ENCODE data around the gene DNAJC15.

DNA sequence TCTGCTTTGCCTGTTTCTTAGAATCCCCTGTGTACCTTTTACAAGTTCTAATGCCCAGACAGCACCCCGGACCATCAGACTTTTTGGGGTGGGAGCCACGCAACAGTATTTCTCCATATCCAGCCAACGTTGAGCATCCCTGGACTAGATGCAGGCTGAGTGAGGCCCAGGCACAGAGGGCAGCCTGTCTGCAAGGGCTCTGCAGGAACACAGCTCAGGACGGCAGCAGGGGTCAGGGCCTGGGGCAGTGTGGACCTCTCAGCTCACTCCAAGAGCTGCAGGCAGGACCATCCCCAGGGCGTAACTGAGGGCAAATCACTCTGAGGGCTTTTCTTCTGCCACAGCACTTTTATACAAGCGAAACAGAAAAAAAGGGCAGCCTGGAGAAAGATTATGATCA, 95.8 kb downstream of the DNAJC15 start:
- TF ChIP-seq, protein P1, sequence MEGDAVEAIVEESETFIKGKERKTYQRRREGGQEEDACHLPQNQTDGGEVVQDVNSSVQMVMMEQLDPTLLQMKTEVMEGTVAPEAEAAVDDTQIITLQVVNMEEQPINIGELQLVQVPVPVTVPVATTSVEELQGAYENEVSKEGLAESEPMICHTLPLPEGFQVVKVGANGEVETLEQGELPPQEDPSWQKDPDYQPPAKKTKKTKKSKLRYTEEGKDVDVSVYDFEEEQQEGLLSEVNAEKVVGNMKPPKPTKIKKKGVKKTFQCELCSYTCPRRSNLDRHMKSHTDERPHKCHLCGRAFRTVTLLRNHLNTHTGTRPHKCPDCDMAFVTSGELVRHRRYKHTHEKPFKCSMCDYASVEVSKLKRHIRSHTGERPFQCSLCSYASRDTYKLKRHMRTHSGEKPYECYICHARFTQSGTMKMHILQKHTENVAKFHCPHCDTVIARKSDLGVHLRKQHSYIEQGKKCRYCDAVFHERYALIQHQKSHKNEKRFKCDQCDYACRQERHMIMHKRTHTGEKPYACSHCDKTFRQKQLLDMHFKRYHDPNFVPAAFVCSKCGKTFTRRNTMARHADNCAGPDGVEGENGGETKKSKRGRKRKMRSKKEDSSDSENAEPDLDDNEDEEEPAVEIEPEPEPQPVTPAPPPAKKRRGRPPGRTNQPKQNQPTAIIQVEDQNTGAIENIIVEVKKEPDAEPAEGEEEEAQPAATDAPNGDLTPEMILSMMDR (IDR thresholded peaks at IDR 0.05): no peak
- no peak for TF ChIP-seq POLR2A (IDR thresholded peaks at IDR 0.05)
- TF ChIP-seq POLR2AphosphoS5 (IDR thresholded peaks at IDR 0.05; ENCODE audit: insufficient read depth in 1 of 2, low read depth in 1 of 2): no peak
